KMS-11 (cell line): ENCODE results near the gene MAP3K8.

Experiments used
- H2AFZ ChIP-seq: fragments of 200-600 bp; sonication (generic); 2 replicates; pipeline ENCODE4 v1.6.1; 2016; ENCODE audit warnings: antibody characterized with exemption, mixed run types, low read depth
- H3K27ac ChIP-seq: fragments of 200-600 bp; sonication (generic); 2 replicates; pipeline ENCODE4 v1.6.1; 2016; ENCODE audit warnings: mild to moderate bottlenecking, mixed run types
- H3K27me3 ChIP-seq: fragments of 200-600 bp; sonication (generic); 2 replicates; pipeline ENCODE4 v1.6.1; 2017; ENCODE audit warnings: mild to moderate bottlenecking, low read depth, mixed run types, moderate library complexity; ENCODE audit not compliant: insufficient read depth
- H3K36me3 ChIP-seq: fragments of 200-600 bp; sonication (generic); 2 replicates; pipeline ENCODE4 v1.6.1; 2017; ENCODE audit warnings: mild to moderate bottlenecking, mixed run types; ENCODE audit not compliant: insufficient read depth
- H3K4me1 ChIP-seq: fragments of 200-600 bp; sonication (generic); 2 replicates; pipeline ENCODE4 v1.6.1; 2016; ENCODE audit warnings: mild to moderate bottlenecking, low read depth, mixed run types; ENCODE audit not compliant: poor library complexity, severe bottlenecking
- H3K4me2 ChIP-seq: fragments of 200-600 bp; sonication (generic); 2 replicates; pipeline ENCODE4 v1.7.0; 2016; ENCODE audit warnings: mild to moderate bottlenecking, mixed run types
- H3K4me3 ChIP-seq: fragments of 200-600 bp; sonication (generic); IDR thresholded peaks from 2 replicates; pipeline ENCODE4 v1.6.1; 2017; ENCODE audit warnings: low read depth, low read length, mixed read lengths; ENCODE audit not compliant: insufficient read depth
- H3K79me2 ChIP-seq: fragments of 200-600 bp; sonication (generic); 2 replicates; pipeline ENCODE4 v1.6.1; 2016; ENCODE audit warnings: low read depth, mixed run types; ENCODE audit not compliant: insufficient read depth
- H3K9ac ChIP-seq: fragments of 200-600 bp; sonication (generic); 2 replicates; pipeline ENCODE4 v1.6.1; 2016; ENCODE audit warnings: mild to moderate bottlenecking, mixed run types
- H4K20me1 ChIP-seq: fragments of 200-600 bp; sonication (generic); 2 replicates; pipeline ENCODE4 v1.6.1; 2016; ENCODE audit warnings: mild to moderate bottlenecking, mixed run types; ENCODE audit not compliant: insufficient read depth
- CTCF ChIP-seq: fragments of 200-600 bp; sonication (generic); conservative IDR thresholded peaks from 2 replicates; pipeline ENCODE4 v1.6.1; 2017; ENCODE audit warnings: low read depth, mild to moderate bottlenecking, antibody characterized with exemption, low read length, moderate library complexity, mixed read lengths

Gene MAP3K8

GRCh38 chr10:30442019-30442606, 8.1 kb downstream of the MAP3K8 start:
- TF ChIP-seq CTCF, result no peak
- no peak overlapping the region for H2AFZ ChIP-seq
- no peaks in the 10 kb centered on the region for H3K27me3 ChIP-seq
- no peak overlapping the region for H3K4me3 ChIP-seq
- H3K4me2 ChIP-seq, result no peak overlapping the region
- H3K36me3 ChIP-seq, result no peaks in the 10 kb centered on the region
- H3K79me2 ChIP-seq, result no peaks in the 10 kb centered on the region
- no peaks in the 10 kb centered on the region for H4K20me1 ChIP-seq
- H3K4me1 ChIP-seq, result peaks cover 24% of the 10 kb centered on the region
- H3K27ac ChIP-seq, result no peak overlapping the region
- H3K9ac ChIP-seq, result no peak overlapping the region

- no peaks in the 10 kb centered on the region for H4K20me1 ChIP-seq
- no peak overlapping the region for H3K4me3 ChIP-seq
- peaks cover 15% of the 10 kb centered on the region for H3K4me1 ChIP-seq
- TF ChIP-seq CTCF, result no peak
- H3K27ac ChIP-seq, result no peak overlapping the region
- H3K9ac ChIP-seq, result no peak overlapping the region
- no peaks in the 10 kb centered on the region for H3K27me3 ChIP-seq
- no peaks in the 10 kb centered on the region for H3K36me3 ChIP-seq
- no peak overlapping the region for H2AFZ ChIP-seq
- no peak overlapping the region for H3K4me2 ChIP-seq
- H3K79me2 ChIP-seq, result no peaks in the 10 kb centered on the region
These were observed 9.1 kb downstream of the MAP3K8 start for GRCh38 chr10:30443049-30443448.

DNA sequence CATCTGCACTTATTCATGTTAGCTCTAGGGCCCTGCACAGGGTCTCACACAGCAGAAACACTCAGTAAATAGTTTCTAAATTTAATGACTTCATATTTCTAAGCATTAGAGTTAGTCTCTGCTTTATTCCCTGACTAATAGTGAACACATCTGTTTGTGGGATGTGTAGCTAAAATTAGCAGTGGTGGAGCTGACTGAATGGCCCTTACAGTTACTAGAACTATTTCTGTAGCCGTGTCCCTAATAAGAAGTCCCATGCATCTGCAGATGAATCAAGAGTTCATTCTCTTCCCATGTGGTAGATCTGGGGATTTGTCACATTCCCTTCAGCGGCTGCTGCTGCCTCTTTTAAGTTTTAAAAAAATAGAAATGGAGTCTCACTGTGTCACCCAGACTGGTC, 11.7 kb downstream of the MAP3K8 start:
- no peaks in the 10 kb centered on the region for H3K27me3 ChIP-seq
- no peak overlapping the region for H3K4me3 ChIP-seq
- H3K36me3 ChIP-seq, result no peaks in the 10 kb centered on the region
- no peak overlapping the region for H2AFZ ChIP-seq
- no peak for TF ChIP-seq CTCF
- no peak overlapping the region for H3K27ac ChIP-seq
- no peaks in the 10 kb centered on the region for H4K20me1 ChIP-seq
- H3K4me1 ChIP-seq, result peaks cover 4% of the 10 kb centered on the region
- H3K9ac ChIP-seq, result no peak overlapping the region
- no peak overlapping the region for H3K4me2 ChIP-seq
- no peaks in the 10 kb centered on the region for H3K79me2 ChIP-seq

- H3K36me3 ChIP-seq, result no peaks in the 10 kb centered on the region
These were observed 13.3 kb downstream of the MAP3K8 start for GRCh38 chr10:30447125-30447799.

More at GRCh38 chr10:30447125-30447799, 13.3 kb downstream of the MAP3K8 start:
- Histone ChIP-seq H3K4me2 (no peak overlapping the region), H4K20me1 (no peaks in the 10 kb centered on the region), H3K4me3 (no peak overlapping the region), H3K79me2 (no peaks in the 10 kb centered on the region), H3K27ac (no peak overlapping the region), H3K4me1 (peaks cover 4% of the 10 kb centered on the region), H2AFZ (no peak overlapping the region), H3K27me3 (no peaks in the 10 kb centered on the region), H3K9ac (no peak overlapping the region)
- no peak for TF ChIP-seq CTCF
